ENCODE data around the gene CD63. TPM values are rescaled to one million over a fixed set of nuclear protein-coding genes. Genes with fewer than 3 reads are reported as not detected.

CD63 gene
- total RNA-seq, 2 experiments from 2014 or later, result 150 to 165 TPM

DNA sequence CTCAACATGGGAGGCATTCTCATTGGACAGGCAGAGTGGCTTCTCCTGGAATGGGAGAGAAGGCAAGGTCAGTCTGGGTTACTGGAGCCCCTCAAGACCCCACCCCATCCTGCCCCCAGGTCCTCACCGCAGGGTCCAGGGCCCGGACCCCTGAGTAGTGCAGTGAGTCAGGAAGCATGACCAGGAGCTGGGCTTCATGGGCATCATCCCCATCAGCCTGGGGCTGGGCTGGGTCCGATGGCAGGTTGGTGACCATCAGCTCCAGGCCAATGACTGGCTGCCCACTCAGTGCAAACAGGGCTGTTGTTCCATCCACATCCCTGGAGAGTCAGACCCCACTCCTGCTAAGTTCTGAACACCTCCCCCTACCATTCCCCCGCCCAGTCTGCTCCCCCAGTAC lies 34.2 kb downstream of the CD63 start:
- POLR2A ChIA-PET, result no interaction called here
- no peaks in the 10 kb centered on the region for H3K4me1 Mint-ChIP-seq
- H3K27ac Mint-ChIP-seq, result no peak overlapping the region
- DNase-seq (peak; percentile 20), ATAC-seq (ENCODE audit: low read depth) (no peak)
- no peaks in the 10 kb centered on the region for H3K36me3 Mint-ChIP-seq
- H3K27me3 Mint-ChIP-seq, result peaks cover 2% of the 10 kb centered on the region
- H3K4me3 Mint-ChIP-seq, result no peak overlapping the region
- no peaks in the 10 kb centered on the region for H3K9me3 Mint-ChIP-seq

DNA sequence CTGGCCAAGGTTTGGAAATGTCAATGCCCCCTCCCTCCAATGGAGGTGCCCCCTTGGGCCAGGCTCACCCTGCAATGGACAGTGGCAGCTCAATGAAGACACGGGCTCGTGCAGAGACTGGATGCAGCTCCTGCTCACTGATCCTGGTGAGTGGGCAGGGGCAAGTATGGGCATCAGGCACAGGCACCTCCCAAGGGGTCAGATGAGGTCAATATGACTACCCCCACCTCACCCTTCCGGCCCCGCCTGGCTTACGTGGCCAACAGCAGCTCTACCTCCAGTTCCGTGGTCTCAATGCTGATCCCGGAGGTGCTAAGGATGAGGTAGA lies 34.7 kb downstream of the CD63 start:
- Mint-ChIP-seq H3K9me3 (no peaks in the 10 kb centered on the region), H3K4me1 (no peaks in the 10 kb centered on the region), H3K36me3 (no peaks in the 10 kb centered on the region), H3K27me3 (peaks cover 5% of the 10 kb centered on the region), H3K27ac (no peak overlapping the region), H3K4me3 (no peak overlapping the region)
- POLR2A ChIA-PET, result no interaction called here
- DNase-seq (peak; percentile 14), ATAC-seq (ENCODE audit: low read depth) (no peak)

GRCh38 chr12:55693323-55694187 lies 35.3 kb downstream of the CD63 start:
- H3K4me1 Mint-ChIP-seq, result no peaks in the 10 kb centered on the region
- POLR2A ChIA-PET, result no interaction called here
- no peak for DNase-seq
- H3K9me3 Mint-ChIP-seq, result no peaks in the 10 kb centered on the region
- H3K36me3 Mint-ChIP-seq, result no peaks in the 10 kb centered on the region
- no peak overlapping the region for H3K4me3 Mint-ChIP-seq
- no peak for ATAC-seq (ENCODE audit: low read depth)
- no peak overlapping the region for H3K27ac Mint-ChIP-seq
- peaks cover 5% of the 10 kb centered on the region for H3K27me3 Mint-ChIP-seq

- POLR2A ChIA-PET, result no interaction called here
- no peak for DNase-seq
- Mint-ChIP-seq H3K36me3 (no peaks in the 10 kb centered on the region), H3K9me3 (no peaks in the 10 kb centered on the region), H3K27me3 (peaks cover 6% of the 10 kb centered on the region), H3K27ac (no peak overlapping the region), H3K4me3 (no peak overlapping the region), H3K4me1 (peaks cover 1% of the 10 kb centered on the region)
- no peak for ATAC-seq (ENCODE audit: low read depth)
Observed at GRCh38 chr12:55692631-55693322, 36.0 kb downstream of the CD63 start.

- ATAC-seq (ENCODE audit: low read depth) (no peak), DNase-seq (no peak)
- POLR2A ChIA-PET, result no interaction called here
- H3K9me3 Mint-ChIP-seq, result no peaks in the 10 kb centered on the region
- H3K4me3 Mint-ChIP-seq, result no peak overlapping the region
- H3K36me3 Mint-ChIP-seq, result no peaks in the 10 kb centered on the region
- no peak overlapping the region for H3K27ac Mint-ChIP-seq
- H3K27me3 Mint-ChIP-seq, result peaks cover 10% of the 10 kb centered on the region
- peaks cover 7% of the 10 kb centered on the region for H3K4me1 Mint-ChIP-seq
Observed at GRCh38 chr12:55688716-55689655, 39.8 kb downstream of the CD63 start.

- Mint-ChIP-seq H3K4me1 (peaks cover 7% of the 10 kb centered on the region), H3K36me3 (no peaks in the 10 kb centered on the region), H3K27me3 (peaks cover 14% of the 10 kb centered on the region), H3K27ac (no peak overlapping the region), H3K4me3 (no peak overlapping the region), H3K9me3 (no peaks in the 10 kb centered on the region)
- ATAC-seq (ENCODE audit: low read depth) (no peak), DNase-seq (no peak)
- POLR2A ChIA-PET, result no interaction called here
Observed at GRCh38 chr12:55687746-55688145, 41.1 kb downstream of the CD63 start.

DNA sequence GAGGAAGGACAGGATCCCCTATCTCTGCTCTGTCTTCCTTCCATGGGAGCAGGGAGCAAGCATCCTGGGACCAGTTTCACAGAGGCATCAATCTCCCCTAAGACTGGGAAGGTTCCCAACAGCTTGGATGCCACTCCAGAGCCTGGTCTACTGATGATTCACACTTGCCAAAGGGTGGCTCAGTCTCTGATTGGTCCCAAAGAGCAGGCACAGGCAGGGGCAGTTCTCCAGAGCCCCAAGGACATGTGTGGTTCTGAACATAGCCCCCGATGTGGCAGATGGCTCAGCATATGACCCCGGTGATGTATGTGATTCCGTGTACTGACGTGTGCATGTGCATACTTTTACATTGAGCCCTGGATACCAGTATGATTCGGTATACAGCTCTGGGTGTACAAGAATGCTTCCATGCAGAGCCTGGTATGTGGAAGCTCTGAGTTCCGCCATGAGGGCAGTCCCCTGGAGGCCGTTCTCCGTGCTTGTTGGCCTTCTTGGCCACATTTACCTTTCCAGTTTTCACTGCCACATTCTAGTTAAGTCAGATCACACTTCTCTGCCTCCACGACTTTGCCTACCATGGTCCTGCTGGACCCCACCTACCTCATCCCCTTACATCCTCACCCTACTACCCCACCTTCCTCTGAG lies 42.3 kb downstream of the CD63 start:
- DNase-seq (no peak), ATAC-seq (ENCODE audit: low read depth) (no peak)
- no peaks in the 10 kb centered on the region for H3K9me3 Mint-ChIP-seq
- H3K27ac Mint-ChIP-seq, result no peak overlapping the region
- POLR2A ChIA-PET, result no interaction called here
- H3K27me3 Mint-ChIP-seq, result peaks cover 20% of the 10 kb centered on the region
- peaks cover 7% of the 10 kb centered on the region for H3K4me1 Mint-ChIP-seq
- H3K36me3 Mint-ChIP-seq, result no peaks in the 10 kb centered on the region
- no peak overlapping the region for H3K4me3 Mint-ChIP-seq

- peaks cover 25% of the 10 kb centered on the region for H3K27me3 Mint-ChIP-seq
- H3K36me3 Mint-ChIP-seq, result no peaks in the 10 kb centered on the region
- peaks cover 12% of the 10 kb centered on the region for H3K4me1 Mint-ChIP-seq
- H3K9me3 Mint-ChIP-seq, result no peaks in the 10 kb centered on the region
- DNase-seq (no peak), ATAC-seq (ENCODE audit: low read depth) (no peak)
- no peak overlapping the region for H3K4me3 Mint-ChIP-seq
- POLR2A ChIA-PET, result no interaction called here
- H3K27ac Mint-ChIP-seq, result no peak overlapping the region
Observed at GRCh38 chr12:55685671-55686070, 43.1 kb downstream of the CD63 start.

- DNase-seq, result no peak
- POLR2A ChIA-PET, result no interaction called here
- Mint-ChIP-seq H3K4me1 (peaks cover 12% of the 10 kb centered on the region), H3K27me3 (peaks cover 28% of the 10 kb centered on the region), H3K27ac (no peak overlapping the region), H3K4me3 (no peak overlapping the region), H3K9me3 (no peaks in the 10 kb centered on the region), H3K36me3 (no peaks in the 10 kb centered on the region)
- ATAC-seq (ENCODE audit: low read depth), result no peak
Observed at GRCh38 chr12:55684761-55685370, 43.9 kb downstream of the CD63 start.

- no peak for DNase-seq
- H3K9me3 Mint-ChIP-seq, result no peaks in the 10 kb centered on the region
- H3K36me3 Mint-ChIP-seq, result no peaks in the 10 kb centered on the region
- H3K27me3 Mint-ChIP-seq, result peaks cover 32% of the 10 kb centered on the region
- H3K4me3 Mint-ChIP-seq, result no peak overlapping the region
- POLR2A ChIA-PET, result no interaction called here
- no peak for ATAC-seq (ENCODE audit: low read depth)
- H3K27ac Mint-ChIP-seq, result no peak overlapping the region
- peaks cover 12% of the 10 kb centered on the region for H3K4me1 Mint-ChIP-seq
Observed at GRCh38 chr12:55683676-55684075, 45.1 kb downstream of the CD63 start.

- peaks cover 8% of the 10 kb centered on the region for H3K4me1 Mint-ChIP-seq
- H3K9me3 Mint-ChIP-seq, result no peaks in the 10 kb centered on the region
- no peak overlapping the region for H3K4me3 Mint-ChIP-seq
- DNase-seq (no peak), ATAC-seq (ENCODE audit: low read depth) (no peak)
- POLR2A ChIA-PET, result no interaction called here
- H3K36me3 Mint-ChIP-seq, result no peaks in the 10 kb centered on the region
- H3K27ac Mint-ChIP-seq, result no peak overlapping the region
- H3K27me3 Mint-ChIP-seq, result peaks cover 34% of the 10 kb centered on the region
Observed at GRCh38 chr12:55682087-55682796, 46.6 kb downstream of the CD63 start.
